ENCODE data around the gene CTNNA2.

DNA sequence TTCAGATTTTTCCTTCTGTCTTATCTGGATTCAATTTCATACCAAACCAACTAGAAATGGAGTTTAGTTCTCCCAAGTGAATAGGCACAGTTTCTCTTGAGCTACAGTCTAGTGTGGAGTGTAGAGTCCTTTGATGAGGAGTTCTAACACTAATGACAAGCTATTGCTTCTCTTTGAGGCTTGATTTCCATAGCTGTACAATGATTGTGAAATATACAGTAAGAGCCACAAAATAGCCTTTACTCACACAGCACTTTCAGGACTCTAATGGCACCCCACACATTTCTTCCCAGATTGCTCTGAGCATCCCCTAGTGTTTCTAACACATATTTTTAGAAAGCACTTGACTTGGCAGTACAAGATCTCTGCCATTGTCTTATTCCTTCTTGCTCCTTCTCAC is 638.4 kb downstream of the CTNNA2 start:
- no peak for TF ChIP-seq POLR2A (IDR thresholded peaks at IDR 0.05; ENCODE audit: low read depth, low read length)
- TF ChIP-seq TAF1 (IDR thresholded peaks at IDR 0.05; ENCODE audit: borderline replicate concordance, low read depth, low read length): no peak
- no peak for TF ChIP-seq POLR2AphosphoS5 (IDR thresholded peaks at IDR 0.05; ENCODE audit: low read depth, low read length)
